ENCODE measurements around the gene CALCA. TPM values are rescaled to one million over a fixed set of nuclear protein-coding genes. Genes with fewer than 3 reads are reported as not detected.
"Not testable (repeated sequence)": the region's sequence is repeated elsewhere in the genome, so short reads cannot be mapped to it uniquely, and the experiment has no call there.

The CALCA gene
- total RNA-seq: not detected
- long read RNA-seq: 0 reads

- no peaks in the 10 kb centered on the region for H3K36me3 ChIP-seq
- H3K27ac ChIP-seq: no peak within 1 kb of the TSS
- H3K9me3 ChIP-seq: no peaks in the 10 kb centered on the region
- peaks cover 74% of the 10 kb centered on the region for H3K27me3 ChIP-seq (ENCODE audit: low read depth)
- H3K4me3 ChIP-seq: no peak within 1 kb of the TSS
- peaks cover 36% of the 10 kb centered on the region for H3K4me1 ChIP-seq
- no peak for TF ChIP-seq CTCF (IDR thresholded peaks at IDR 0.05)
- peak in 1 of 2 donors; percentile 19 for ATAC-seq
- DNase-seq: no peak
- intact Hi-C loops (cut with DNase I): no loop called here
These were observed at the start of gene CALCA for GRCh38 chr11:14971865-14972580. TSS of gene CALCA (minus strand) at chr11:14972351. CDS start at chr11:14971192, 1,159 bp downstream.

- Histone ChIP-seq H3K4me1 (no peaks in the 10 kb centered on the region), H3K4me3 (no peak overlapping the region), H3K9me3 (peaks cover 7% of the 10 kb centered on the region), H3K36me3 (no peaks in the 10 kb centered on the region), H3K27ac (no peak overlapping the region), H3K27me3 (ENCODE audit: low read depth) (no peaks in the 10 kb centered on the region)
- no peak for DNase-seq
- no peak for ATAC-seq
- intact Hi-C loops (cut with DNase I): no loop called here
- TF ChIP-seq CTCF (IDR thresholded peaks at IDR 0.05): no peak
These were observed 44.0 kb upstream of the CALCA start for GRCh38 chr11:15016200-15016599.

GRCh38 chr11:15011776-15012345 lies 39.7 kb upstream of the CALCA start:
- H3K4me3 ChIP-seq: no peak overlapping the region
- H3K27me3 ChIP-seq (ENCODE audit: low read depth): no peaks in the 10 kb centered on the region
- intact Hi-C loops (cut with DNase I): no loop called here
- no peak for TF ChIP-seq CTCF (IDR thresholded peaks at IDR 0.05)
- ATAC-seq: no peak
- H3K9me3 ChIP-seq: peaks cover 6% of the 10 kb centered on the region
- no peak overlapping the region for H3K27ac ChIP-seq
- no peaks in the 10 kb centered on the region for H3K36me3 ChIP-seq
- DNase-seq: no peak
- H3K4me1 ChIP-seq: no peaks in the 10 kb centered on the region

- Histone ChIP-seq H3K36me3 (no peaks in the 10 kb centered on the region), H3K27me3 (ENCODE audit: low read depth) (no peaks in the 10 kb centered on the region), H3K27ac (no peak overlapping the region), H3K9me3 (peaks cover 4% of the 10 kb centered on the region), H3K4me3 (no peak overlapping the region), H3K4me1 (no peaks in the 10 kb centered on the region)
- ATAC-seq (no peak), DNase-seq (no peak)
- intact Hi-C loops (cut with DNase I): no loop called here
- TF ChIP-seq CTCF (IDR thresholded peaks at IDR 0.05): no peak
These were observed 38.7 kb upstream of the CALCA start for GRCh38 chr11:15010865-15011264.

- no peaks in the 10 kb centered on the region for H3K4me1 ChIP-seq
- intact Hi-C loops (cut with DNase I): no loop called here
- DNase-seq (no peak), ATAC-seq (no peak)
- H3K36me3 ChIP-seq: no peaks in the 10 kb centered on the region
- peaks cover 5% of the 10 kb centered on the region for H3K9me3 ChIP-seq
- TF ChIP-seq CTCF (IDR thresholded peaks at IDR 0.05): peak; percentile 32
- H3K4me3 ChIP-seq: no peak overlapping the region
- H3K27ac ChIP-seq: no peak overlapping the region
- H3K27me3 ChIP-seq (ENCODE audit: low read depth): no peaks in the 10 kb centered on the region
These were observed 34.1 kb upstream of the CALCA start for GRCh38 chr11:15006139-15006759.

- ATAC-seq; H3K27ac ChIP-seq; H3K9me3 ChIP-seq; H3K4me3 ChIP-seq; DNase-seq; intact Hi-C loops (cut with DNase I); H3K27me3 ChIP-seq (ENCODE audit: low read depth); H3K4me1 ChIP-seq; H3K36me3 ChIP-seq: not testable (repeated sequence)
These were observed 16.0 kb upstream of the CALCA start for GRCh38 chr11:14988133-14988532.
